ENCODE data around the gene ADGRA1.
"Not testable (repeated sequence)": the region's sequence is repeated elsewhere in the genome, so short reads cannot be mapped to it uniquely, and the experiment has no call there.

ADGRA1 gene

GRCh38 chr10:133104068-133104962, 16.6 kb downstream of the ADGRA1 start:
- Mint-ChIP-seq H3K4me1 (ENCODE audit: low read depth) (peaks cover 5% of the 10 kb centered on the region), H3K27me3 (peaks cover 6% of the 10 kb centered on the region), H3K27ac (no peak overlapping the region), H3K4me3 (no peak overlapping the region), H3K9me3 (ENCODE audit: low read depth) (peaks cover 7% of the 10 kb centered on the region), H3K36me3 (no peaks in the 10 kb centered on the region)

GRCh38 chr10:133104963-133105640, 17.4 kb downstream of the ADGRA1 start:
- Mint-ChIP-seq H3K27ac (no peak overlapping the region), H3K4me1 (ENCODE audit: low read depth) (peaks cover 5% of the 10 kb centered on the region), H3K36me3 (no peaks in the 10 kb centered on the region), H3K9me3 (ENCODE audit: low read depth) (peaks cover 7% of the 10 kb centered on the region), H3K27me3 (peaks cover 6% of the 10 kb centered on the region), H3K4me3 (no peak overlapping the region)

- Mint-ChIP-seq H3K4me1 (ENCODE audit: low read depth) (peaks cover 5% of the 10 kb centered on the region), H3K27me3 (peaks cover 6% of the 10 kb centered on the region), H3K4me3 (no peak overlapping the region), H3K36me3 (no peaks in the 10 kb centered on the region), H3K27ac (no peak overlapping the region), H3K9me3 (ENCODE audit: low read depth) (peaks cover 7% of the 10 kb centered on the region)
Measured at GRCh38 chr10:133105686-133106390, 18.1 kb downstream of the ADGRA1 start.

GRCh38 chr10:133106516-133106915, 18.8 kb downstream of the ADGRA1 start:
- Mint-ChIP-seq H3K27ac (no peak overlapping the region), H3K36me3 (no peaks in the 10 kb centered on the region), H3K4me1 (ENCODE audit: low read depth) (peaks cover 3% of the 10 kb centered on the region), H3K9me3 (ENCODE audit: low read depth) (peaks cover 7% of the 10 kb centered on the region), H3K4me3 (no peak overlapping the region), H3K27me3 (peaks cover 6% of the 10 kb centered on the region)

GRCh38 chr10:133107442-133107841, 19.7 kb downstream of the ADGRA1 start:
- Mint-ChIP-seq H3K27me3 (peaks cover 3% of the 10 kb centered on the region), H3K36me3 (no peaks in the 10 kb centered on the region), H3K9me3 (ENCODE audit: low read depth) (peaks cover 7% of the 10 kb centered on the region), H3K4me3 (no peak overlapping the region), H3K27ac (no peak overlapping the region), H3K4me1 (ENCODE audit: low read depth) (no peaks in the 10 kb centered on the region)

GRCh38 chr10:133109711-133110110, 22.0 kb downstream of the ADGRA1 start:
- Mint-ChIP-seq H3K36me3 (no peaks in the 10 kb centered on the region), H3K9me3 (ENCODE audit: low read depth) (peaks cover 7% of the 10 kb centered on the region), H3K4me1 (ENCODE audit: low read depth) (no peaks in the 10 kb centered on the region), H3K27ac (no peak overlapping the region), H3K4me3 (no peak overlapping the region), H3K27me3 (peaks cover 3% of the 10 kb centered on the region)

- Mint-ChIP-seq H3K27ac (no peak overlapping the region), H3K4me1 (ENCODE audit: low read depth) (no peaks in the 10 kb centered on the region), H3K9me3 (ENCODE audit: low read depth) (peaks cover 7% of the 10 kb centered on the region), H3K4me3 (no peak overlapping the region), H3K36me3 (no peaks in the 10 kb centered on the region), H3K27me3 (peaks cover under 1% of the 10 kb centered on the region)
Measured at GRCh38 chr10:133110133-133110532, 22.4 kb downstream of the ADGRA1 start.

- Mint-ChIP-seq H3K9me3 (ENCODE audit: low read depth) (peaks cover 7% of the 10 kb centered on the region), H3K4me1 (ENCODE audit: low read depth) (no peaks in the 10 kb centered on the region), H3K27me3 (no peaks in the 10 kb centered on the region), H3K36me3 (no peaks in the 10 kb centered on the region), H3K27ac (no peak overlapping the region), H3K4me3 (no peak overlapping the region)
Measured at GRCh38 chr10:133110609-133111275, 23.0 kb downstream of the ADGRA1 start.

GRCh38 chr10:133111640-133112039, 23.9 kb downstream of the ADGRA1 start:
- H3K4me1 Mint-ChIP-seq (ENCODE audit: low read depth); H3K27ac Mint-ChIP-seq; H3K4me3 Mint-ChIP-seq; H3K36me3 Mint-ChIP-seq; H3K9me3 Mint-ChIP-seq (ENCODE audit: low read depth); H3K27me3 Mint-ChIP-seq: not testable (repeated sequence)

- Mint-ChIP-seq H3K27me3 (no peaks in the 10 kb centered on the region), H3K36me3 (no peaks in the 10 kb centered on the region), H3K27ac (no peak overlapping the region), H3K4me3 (no peak overlapping the region), H3K4me1 (ENCODE audit: low read depth) (no peaks in the 10 kb centered on the region), H3K9me3 (ENCODE audit: low read depth) (no peaks in the 10 kb centered on the region)
Measured at GRCh38 chr10:133113146-133113830, 25.6 kb downstream of the ADGRA1 start.

GRCh38 chr10:133113847-133114246, 26.1 kb downstream of the ADGRA1 start:
- Mint-ChIP-seq H3K4me1 (ENCODE audit: low read depth) (no peaks in the 10 kb centered on the region), H3K27me3 (no peaks in the 10 kb centered on the region), H3K9me3 (ENCODE audit: low read depth) (no peaks in the 10 kb centered on the region), H3K27ac (no peak overlapping the region), H3K4me3 (no peak overlapping the region), H3K36me3 (no peaks in the 10 kb centered on the region)

- no peak overlapping the region for H3K27ac Mint-ChIP-seq
Measured at GRCh38 chr10:133114251-133114650, 26.5 kb downstream of the ADGRA1 start.

GRCh38 chr10:133114726-133115452, 27.2 kb downstream of the ADGRA1 start:
- Mint-ChIP-seq H3K27me3 (no peaks in the 10 kb centered on the region), H3K27ac (no peak overlapping the region), H3K36me3 (no peaks in the 10 kb centered on the region), H3K9me3 (ENCODE audit: low read depth) (no peaks in the 10 kb centered on the region), H3K4me1 (ENCODE audit: low read depth) (no peaks in the 10 kb centered on the region), H3K4me3 (no peak overlapping the region)

More at GRCh38 chr10:133114251-133114650, 26.5 kb downstream of the ADGRA1 start:
- Mint-ChIP-seq H3K36me3 (no peaks in the 10 kb centered on the region), H3K9me3 (ENCODE audit: low read depth) (no peaks in the 10 kb centered on the region), H3K4me3 (no peak overlapping the region), H3K27me3 (no peaks in the 10 kb centered on the region), H3K4me1 (ENCODE audit: low read depth) (no peaks in the 10 kb centered on the region)

- no peak overlapping the region for H3K4me3 Mint-ChIP-seq
- H3K4me1 Mint-ChIP-seq (ENCODE audit: low read depth), result no peaks in the 10 kb centered on the region
- no peaks in the 10 kb centered on the region for H3K36me3 Mint-ChIP-seq
- H3K27me3 Mint-ChIP-seq, result no peaks in the 10 kb centered on the region
- no peak overlapping the region for H3K27ac Mint-ChIP-seq
- H3K9me3 Mint-ChIP-seq (ENCODE audit: low read depth), result no peaks in the 10 kb centered on the region
Measured at GRCh38 chr10:133115453-133115842, 27.7 kb downstream of the ADGRA1 start.
